H9 (cell line): ENCODE measurements around the gene SDHA. TPM values are rescaled to one million over a fixed set of nuclear protein-coding genes. Genes with fewer than 3 reads are reported as not detected.

Source experiments
- DNase-seq: peaks from one replicate; pipeline ENCODE4 v3.0.0-alpha.2; 2017
- H2AFZ ChIP-seq: one replicate; pipeline ENCODE4 v1.6.1; 2013; ENCODE audit warnings: mild to moderate bottlenecking, low read length, control low read depth, moderate library complexity
- H2AK5ac ChIP-seq: 2 replicates; pipeline ENCODE4 v1.6.1; 2013; ENCODE audit warnings: low read length, control low read depth, mixed read lengths; ENCODE audit not compliant: insufficient read length
- H2BK120ac ChIP-seq: one replicate; pipeline ENCODE4 v1.6.1; 2013; ENCODE audit warnings: low read depth, mild to moderate bottlenecking, low read length, control low read depth, inconsistent platforms; ENCODE audit not compliant: poor library complexity, severe bottlenecking
- H2BK12ac ChIP-seq: 2 replicates; pipeline ENCODE4 v1.6.1; 2013; ENCODE audit warnings: low read length, control low read depth, mixed read lengths, low read depth; ENCODE audit not compliant: insufficient read length
- H2BK15ac ChIP-seq: 2 replicates; pipeline ENCODE4 v1.6.1; 2013; ENCODE audit warnings: low read depth, low read length, control low read depth
- H2BK20ac ChIP-seq: one replicate; pipeline ENCODE4 v1.6.1; 2013; ENCODE audit warnings: low read depth, mild to moderate bottlenecking, low read length, control low read depth, inconsistent platforms; ENCODE audit not compliant: poor library complexity, severe bottlenecking
- H2BK5ac ChIP-seq: 2 replicates; pipeline ENCODE4 v1.6.1; 2013; ENCODE audit warnings: low read length, control low read depth, mixed read lengths; ENCODE audit not compliant: insufficient read length
- H3K14ac ChIP-seq: 2 replicates; pipeline ENCODE4 v1.6.1; 2013; ENCODE audit warnings: low read length, control low read depth; ENCODE audit not compliant: insufficient read depth
- H3K18ac ChIP-seq: 2 replicates; pipeline ENCODE4 v1.6.1; 2013; ENCODE audit warnings: low read depth, mild to moderate bottlenecking, mixed read lengths, low read length, control low read depth; ENCODE audit not compliant: insufficient read length
- H3K23ac ChIP-seq: 2 replicates; pipeline ENCODE4 v1.6.1; 2013; ENCODE audit warnings: low read length, control low read depth, mixed read lengths, low read depth; ENCODE audit not compliant: insufficient read length
- H3K23me2 ChIP-seq: 2 replicates; pipeline ENCODE4 v1.6.1; 2013; ENCODE audit warnings: low read depth, mild to moderate bottlenecking, mixed read lengths, low read length, control low read depth; ENCODE audit not compliant: insufficient read length, poor library complexity, severe bottlenecking
- H3K27ac ChIP-seq: 2 replicates; pipeline ENCODE4 v1.5.1; 2013; ENCODE audit warnings: low read length, control low read depth, mixed read lengths, low read depth; ENCODE audit not compliant: insufficient read length
- H3K27me3 ChIP-seq: 2 replicates; pipeline ENCODE4 v1.6.1; 2013; ENCODE audit warnings: low read length, control low read depth, inconsistent platforms; ENCODE audit not compliant: insufficient read depth
- H3K4ac ChIP-seq: 2 replicates; pipeline ENCODE4 v1.6.1; 2013; ENCODE audit warnings: low read depth, mild to moderate bottlenecking, control low read depth, inconsistent platforms, low read length, moderate library complexity
- H3K4me1 ChIP-seq: 2 replicates; pipeline ENCODE4 v1.6.1; 2013; ENCODE audit warnings: low read length, control low read depth, inconsistent platforms; ENCODE audit not compliant: insufficient read depth
- H3K4me2 ChIP-seq: 2 replicates; pipeline ENCODE4 v1.6.1; 2013; ENCODE audit warnings: low read length, control low read depth, mixed read lengths; ENCODE audit not compliant: insufficient read length, insufficient read depth
- H3K56ac ChIP-seq: 2 replicates; pipeline ENCODE4 v1.6.1; 2013; ENCODE audit warnings: low read depth, mild to moderate bottlenecking, mixed read lengths, low read length, control low read depth; ENCODE audit not compliant: insufficient read length
- H3K79me1 ChIP-seq: 2 replicates; pipeline ENCODE4 v1.6.1; 2013; ENCODE audit warnings: low read depth, mild to moderate bottlenecking, moderate library complexity, low read length, control low read depth, inconsistent platforms; ENCODE audit not compliant: insufficient read depth, poor library complexity, severe bottlenecking
- H3K79me2 ChIP-seq: 2 replicates; pipeline ENCODE4 v1.6.1; 2013; ENCODE audit warnings: low read length, control low read depth, inconsistent platforms; ENCODE audit not compliant: insufficient read depth
- H3K9ac ChIP-seq: 2 replicates; pipeline ENCODE4 v1.6.1; 2013; ENCODE audit warnings: low read length, control low read depth, mixed read lengths; ENCODE audit not compliant: insufficient read length; ENCODE audit errors: extremely low read depth
- H3K9me3 ChIP-seq: one replicate; pipeline ENCODE4 v1.6.1; 2013; ENCODE audit warnings: low read depth, low read length, inconsistent platforms; ENCODE audit not compliant: control insufficient read depth
- H3T11ph ChIP-seq: one replicate; pipeline ENCODE4 v1.6.1; 2013; ENCODE audit warnings: mild to moderate bottlenecking, low read length, control low read depth, inconsistent platforms
- H4K20me1 ChIP-seq: one replicate; pipeline ENCODE4 v1.6.1; 2013; ENCODE audit not compliant: control insufficient read depth, insufficient read length, insufficient read depth
- H4K5ac ChIP-seq: 2 replicates; pipeline ENCODE4 v1.6.1; 2013; ENCODE audit warnings: low read depth, mild to moderate bottlenecking, mixed read lengths, low read length, control low read depth; ENCODE audit not compliant: insufficient read length
- H4K8ac ChIP-seq: replicated peaks from 2 replicates; pipeline ENCODE4 v1.6.1; 2013; ENCODE audit warnings: low read length, control low read depth, mixed read lengths, low read depth; ENCODE audit not compliant: insufficient read length
- H4K91ac ChIP-seq: 2 replicates; pipeline ENCODE4 v1.6.1; 2013; ENCODE audit warnings: low read depth, mild to moderate bottlenecking, moderate library complexity, mixed read lengths, low read length, control low read depth; ENCODE audit not compliant: insufficient read length
- H3K27ac Mint-ChIP-seq, 3 experiments: 2 replicates in 2 of 3; 3 replicates in 1 of 3; pipeline ENCODE4 v1.8.0; 2020 to 2021; ENCODE audit warnings: mixed read lengths in 3 of 3, mild to moderate bottlenecking in 1 of 3, moderate library complexity in 1 of 3
- H3K27me3 Mint-ChIP-seq: 2 replicates; pipeline ENCODE4 v1.8.0; 2021; ENCODE audit warnings: low read depth, mild to moderate bottlenecking, moderate library complexity, mixed read lengths
- H3K36me3 Mint-ChIP-seq, 3 experiments: 2 replicates in 2 of 3; 3 replicates in 1 of 3; pipeline ENCODE4 v1.8.0; 2020 to 2021; ENCODE audit warnings: low read depth in 3 of 3, mixed read lengths in 3 of 3; ENCODE audit not compliant: insufficient read depth in 1 of 3
- H3K4me1 Mint-ChIP-seq, 2 experiments: 2 replicates each; pipeline ENCODE4 v1.8.0; 2020; ENCODE audit warnings: mixed read lengths in 2 of 2
- H3K4me3 Mint-ChIP-seq, 2 experiments: 2 replicates in 1 of 2; 3 replicates in 1 of 2; pipeline ENCODE4 v1.8.0; 2020 to 2021; ENCODE audit warnings: mild to moderate bottlenecking in 2 of 2, mixed read lengths in 2 of 2, moderate library complexity in 1 of 2
- H3K9me3 Mint-ChIP-seq, 2 experiments: 2 replicates in 1 of 2; 3 replicates in 1 of 2; pipeline ENCODE4 v1.8.0; 2020; ENCODE audit warnings: mild to moderate bottlenecking in 2 of 2, mixed read lengths in 2 of 2, moderate library complexity in 1 of 2
- CTCF ChIP-seq: fragments of 200-600 bp; sonication (generic); conservative IDR thresholded peaks from 3 replicates; pipeline ENCODE4 v1.8.0; 2021; ENCODE audit warnings: antibody characterized with exemption, mild to moderate bottlenecking
- WGBS: extraction: QIAGEN DNeasy Blood & Tissue Kit; methylation state at CpG from one replicate; pipeline ENCODE4 v1.1.7; 2013; ENCODE audit warnings: missing lambda C conversion rate, low lambda C conversion rate, mixed read lengths; ENCODE audit not compliant: insufficient read length; ENCODE audit errors: extremely low coverage; 5-methylcytosine and 5-hydroxymethylcytosine counted together
- total RNA-seq: library from RNA; stranded (reverse); gene quantifications from 2 replicates; pipeline ENCODE4 v1.2.1, GENCODE V29; 2021

The SDHA gene
- total RNA-seq, 1 experiment from 2014 or later, result 84.8 TPM

GRCh38 chr5:194102-194501 is 24.0 kb upstream of the SDHA start:
- H3K9me3 Mint-ChIP-seq, result no peaks in the 10 kb centered on the region
- H3K14ac ChIP-seq, result no peak overlapping the region
- H3K4me2 ChIP-seq, result no peak overlapping the region
- no peak overlapping the region for H2BK15ac ChIP-seq
- no peak overlapping the region for H2BK12ac ChIP-seq
- H3K23me2 ChIP-seq, result no peaks in the 10 kb centered on the region
- H3K18ac ChIP-seq, result no peak overlapping the region
- H3K79me1 ChIP-seq, result no peaks in the 10 kb centered on the region
- no peak overlapping the region for H2AFZ ChIP-seq
- H3K9me3 ChIP-seq, result no peaks in the 10 kb centered on the region
- no peak overlapping the region for H2BK20ac ChIP-seq
- no peaks in the 10 kb centered on the region for H3K4me1 ChIP-seq
- DNase-seq, result no peak
- no peak overlapping the region for H3K4me3 Mint-ChIP-seq
- no peak overlapping the region for H4K8ac ChIP-seq
- no peaks in the 10 kb centered on the region for H4K20me1 ChIP-seq
- H2BK5ac ChIP-seq, result no peak overlapping the region
- no peak overlapping the region for H3K27ac ChIP-seq
- peaks cover 8% of the 10 kb centered on the region for H3K27me3 Mint-ChIP-seq
- no peak overlapping the region for H2BK120ac ChIP-seq
- H4K5ac ChIP-seq, result no peak overlapping the region
- H4K91ac ChIP-seq, result no peak overlapping the region
- no peak for TF ChIP-seq CTCF
- WGBS, result no CpG with 5 or more reads among the region's 15 CpGs
- no peaks in the 10 kb centered on the region for H3K79me2 ChIP-seq
- H3K4ac ChIP-seq, result no peak overlapping the region
- peaks cover 0 to 4% of the 10 kb centered on the region in 2 experiments; a peak in 1 of 4 replicates for H3K4me1 Mint-ChIP-seq
- H3K36me3 Mint-ChIP-seq, result no peaks in the 10 kb centered on the region
- no peak overlapping the region for H2AK5ac ChIP-seq
- H3K9ac ChIP-seq, result no peak overlapping the region
- no peak overlapping the region for H3K56ac ChIP-seq
- H3K23ac ChIP-seq, result no peak overlapping the region
- H3K27me3 ChIP-seq, result no peaks in the 10 kb centered on the region
- no peak overlapping the region for H3K27ac Mint-ChIP-seq
- H3T11ph ChIP-seq, result no peak overlapping the region
